GM19328 (cell line): ENCODE data around the gene TRIP13.
A peak's percentile ranks its signal among the peaks of the same experiment; 100 is the strongest.
"Not testable (repeated sequence)": the region's sequence is repeated elsewhere in the genome, so short reads cannot be mapped to it uniquely, and the experiment has no call there.

ENCODE experiments used
- ATAC-seq: cut with Tn5 transposase; IDR thresholded peaks from one replicate; pipeline ENCODE4 v1.9.1; 2021; ENCODE audit warnings: mild to moderate bottlenecking, moderate library complexity; ENCODE audit not compliant: unreplicated experiment

The TRIP13 gene

DNA sequence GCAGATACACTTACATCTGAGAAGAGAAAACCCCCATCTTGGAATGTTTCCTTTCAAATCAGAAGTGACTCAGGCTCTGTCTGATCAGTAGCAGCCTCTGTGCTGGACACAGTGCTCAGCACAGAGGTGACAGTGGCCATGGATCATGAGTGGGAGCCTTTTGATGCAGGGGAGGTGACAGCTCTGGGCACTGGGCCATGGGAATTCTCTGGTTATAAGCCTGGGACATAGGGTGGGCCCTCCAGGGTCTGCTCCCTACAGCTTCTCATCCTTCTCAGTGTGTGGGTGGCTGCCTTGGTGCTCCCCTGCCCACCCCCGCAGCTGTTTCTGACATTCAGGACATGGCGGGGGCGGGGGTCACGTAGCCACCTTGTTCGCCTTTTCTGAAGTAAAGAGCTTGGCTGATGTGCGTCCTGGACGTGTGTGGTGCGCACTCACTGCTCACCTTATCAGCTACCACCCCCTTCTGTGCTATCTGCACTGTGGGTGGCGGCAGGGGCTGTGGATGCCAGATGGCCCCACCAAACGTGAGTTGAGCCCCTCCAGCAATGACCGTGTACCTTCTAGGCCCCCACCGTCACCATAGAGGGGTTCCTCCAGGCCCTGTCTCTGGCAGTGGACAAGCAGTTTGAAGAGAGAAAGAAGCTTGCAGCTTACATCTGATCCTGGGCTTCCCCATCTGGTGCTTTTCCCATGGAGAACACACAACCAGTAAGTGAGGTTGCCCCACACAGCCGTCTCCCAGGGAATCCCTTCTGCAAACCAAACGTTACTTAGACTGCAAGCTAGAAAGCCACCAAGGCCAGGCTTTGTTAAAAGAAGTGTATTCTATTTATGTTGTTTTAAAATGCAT, 24.0 kb downstream of the TRIP13 start:
- ATAC-seq: no peak

- not testable (repeated sequence) for ATAC-seq
Observed at GRCh38 chr5:918717-919116, 26.0 kb downstream of the TRIP13 start.

DNA sequence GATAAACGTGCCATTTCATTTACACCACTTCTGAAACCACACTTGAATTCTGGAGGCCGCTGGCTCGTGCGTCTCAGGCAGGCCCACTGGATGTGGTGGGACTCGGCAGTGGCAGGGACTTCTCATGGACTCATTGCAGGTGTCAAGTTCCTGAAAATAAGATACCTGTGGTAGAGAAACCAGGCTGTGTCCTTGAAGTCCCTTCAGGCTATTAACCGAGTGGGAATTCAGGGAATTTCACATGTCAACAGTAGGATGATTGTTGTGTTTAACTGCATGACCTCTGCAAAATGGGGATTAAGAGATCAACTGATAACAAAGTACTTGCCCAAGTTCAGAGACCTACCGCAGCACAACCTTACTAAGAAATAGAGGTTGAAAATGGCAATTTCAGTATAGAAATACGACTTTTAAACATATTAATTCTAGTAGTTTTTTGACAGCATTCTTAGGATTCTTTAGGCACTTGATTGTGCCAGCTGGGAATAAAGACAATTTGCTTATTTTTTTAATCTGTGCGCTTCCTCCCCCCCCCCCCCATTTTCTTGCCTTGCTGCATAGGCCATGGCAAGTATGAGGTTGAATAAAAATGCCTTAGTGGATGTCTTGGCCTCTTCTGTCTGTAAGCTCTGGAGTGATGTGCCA, 26.8 kb downstream of the TRIP13 start:
- no peak for ATAC-seq

- no peak for ATAC-seq
Observed at GRCh38 chr5:920321-920720, 27.6 kb downstream of the TRIP13 start.

GRCh38 chr5:921456-922435, 29.1 kb downstream of the TRIP13 start:
- no peak for ATAC-seq

GRCh38 chr5:922436-923280, 30.0 kb downstream of the TRIP13 start:
- no peak for ATAC-seq

DNA sequence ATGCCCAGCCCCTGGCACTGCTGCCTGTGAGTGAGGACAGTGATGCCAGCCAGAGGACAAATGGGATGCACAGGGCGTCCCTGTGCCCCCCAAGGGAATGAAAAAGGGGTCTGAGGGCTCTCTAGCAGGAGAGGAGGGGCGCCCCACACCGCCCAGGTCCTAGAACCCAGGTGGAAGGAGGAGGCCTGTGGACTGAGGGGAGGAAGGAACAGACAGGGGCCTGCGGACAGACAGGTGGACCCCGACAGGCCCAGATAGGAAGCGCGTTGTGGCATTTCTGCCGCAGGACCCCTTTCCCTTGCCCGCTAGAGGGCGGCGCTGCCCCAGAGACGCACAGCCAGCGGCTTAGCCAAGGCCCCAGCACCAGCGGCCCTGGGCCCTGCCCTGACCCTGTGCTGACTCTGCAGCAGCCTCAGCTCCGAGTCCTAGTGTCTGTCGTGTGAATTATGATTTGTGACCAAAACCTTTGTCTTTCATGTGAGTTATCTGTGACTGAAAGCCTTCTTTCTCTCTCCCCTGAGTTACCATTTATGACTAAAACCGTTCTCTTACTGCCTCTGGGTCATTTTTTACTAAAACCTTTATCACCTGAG, 30.7 kb downstream of the TRIP13 start:
- ATAC-seq: peak; percentile 72

- ATAC-seq: no peak
Observed at GRCh38 chr5:926417-927171, 33.9 kb downstream of the TRIP13 start.

- no peak for ATAC-seq
Observed at GRCh38 chr5:927172-928015, 34.7 kb downstream of the TRIP13 start.

DNA sequence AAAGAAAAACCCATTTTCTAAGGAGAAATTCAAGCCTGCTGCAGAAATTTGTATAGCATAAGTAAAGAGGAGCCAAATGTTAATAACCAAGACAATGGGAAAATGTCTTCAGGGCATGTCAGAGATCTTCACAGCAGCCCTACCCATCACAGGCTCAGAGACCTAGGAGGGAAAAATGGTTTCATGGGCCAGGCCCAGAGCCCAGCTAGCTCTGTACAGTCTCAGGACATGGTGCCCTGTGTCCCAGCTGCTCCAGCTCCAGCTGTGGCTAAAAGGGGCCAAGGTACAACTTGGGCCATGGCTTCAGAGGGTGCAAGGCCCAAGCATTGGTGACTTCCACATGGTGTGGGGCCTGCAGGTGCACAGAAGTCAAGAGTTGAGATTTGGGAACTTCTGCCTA, 36.5 kb downstream of the TRIP13 start:
- ATAC-seq: not testable (repeated sequence)

GRCh38 chr5:929596-929995, 36.9 kb downstream of the TRIP13 start:
- no peak for ATAC-seq

- ATAC-seq: no peak
Observed at GRCh38 chr5:930866-931265, 38.2 kb downstream of the TRIP13 start.

DNA sequence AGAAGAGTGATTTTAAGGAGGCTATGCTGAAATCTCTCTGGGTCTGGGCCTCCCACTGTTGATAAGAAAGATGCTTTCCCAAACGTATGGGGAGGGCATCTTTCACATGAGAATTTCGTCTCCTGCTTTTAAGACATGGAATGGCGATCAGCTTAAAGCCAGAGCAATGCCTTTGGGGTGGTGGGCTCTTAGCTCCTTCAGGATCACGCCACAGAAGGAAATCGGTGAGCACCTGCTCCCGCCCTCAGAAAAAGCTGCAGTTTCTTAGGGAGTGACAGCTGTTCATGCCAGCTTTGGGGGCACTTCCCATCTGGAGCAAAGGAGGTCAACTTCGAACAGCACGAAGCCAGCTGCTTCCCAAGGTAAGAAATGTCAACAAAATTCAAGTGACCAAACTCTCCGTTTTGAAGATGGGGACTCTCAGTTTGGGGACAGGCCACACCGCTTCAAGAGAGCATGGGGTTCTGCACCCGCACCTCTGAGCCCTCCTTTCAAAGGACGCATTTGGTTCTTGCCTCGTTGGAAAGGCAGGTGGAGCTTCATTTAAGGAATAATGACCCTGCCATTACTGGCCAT, 39.0 kb downstream of the TRIP13 start:
- no peak for ATAC-seq

DNA sequence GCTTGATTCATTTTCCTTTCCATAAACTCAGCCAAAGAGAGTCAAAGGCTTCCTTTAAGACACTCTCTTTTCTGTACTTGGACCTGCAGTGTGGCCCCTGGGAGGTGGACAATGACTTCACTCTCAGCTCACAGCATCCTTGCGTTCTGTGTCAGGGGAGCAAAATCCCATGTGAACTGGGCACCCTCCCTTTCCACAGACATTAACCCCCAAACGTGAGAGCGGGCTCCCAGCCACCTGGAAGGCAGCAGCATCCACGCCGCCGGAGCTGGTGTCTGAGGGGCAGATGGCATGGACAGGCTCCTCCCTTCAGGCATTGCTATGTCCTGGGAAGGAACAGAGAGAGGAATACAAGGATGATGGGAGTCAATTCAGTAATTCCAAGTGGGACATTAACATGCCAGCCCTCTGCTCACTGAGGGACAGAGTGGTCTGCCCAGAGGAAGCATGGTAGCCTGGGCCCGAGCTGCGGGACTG, 39.5 kb downstream of the TRIP13 start:
- no peak for ATAC-seq

DNA sequence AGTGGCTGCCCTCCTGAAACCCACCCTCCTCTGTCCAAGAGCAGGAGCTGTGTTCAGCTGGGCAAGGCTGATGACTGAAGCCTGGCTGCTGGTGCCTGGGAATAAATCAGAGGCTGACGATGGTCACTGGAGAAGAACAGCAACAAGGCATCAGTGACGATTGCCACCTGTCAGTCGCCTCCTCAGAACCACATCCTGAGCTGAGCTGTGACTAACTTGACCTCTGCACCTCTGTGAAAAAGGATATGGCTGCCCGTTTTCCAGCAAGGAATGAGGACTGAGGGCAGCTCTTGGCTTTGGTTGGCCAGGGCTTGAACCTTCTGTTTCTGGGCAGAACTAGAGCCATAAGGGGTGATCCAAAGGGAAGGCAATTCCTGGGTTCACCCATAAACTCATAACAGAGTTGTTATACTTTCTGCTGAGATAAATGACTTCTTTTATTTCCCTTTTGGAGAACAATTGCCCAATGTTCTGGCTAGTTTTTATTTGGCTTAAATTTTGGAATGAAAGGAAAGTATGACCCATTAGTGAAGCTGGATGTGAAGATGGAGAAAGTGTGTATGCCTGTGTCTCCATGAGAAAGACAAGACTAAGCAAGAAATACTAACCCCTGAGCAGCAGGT, 40.1 kb downstream of the TRIP13 start:
- ATAC-seq: no peak

- no peak for ATAC-seq
Observed at GRCh38 chr5:933251-933861, 40.7 kb downstream of the TRIP13 start.

- not testable (repeated sequence) for ATAC-seq
Observed at GRCh38 chr5:933951-934350, 41.3 kb downstream of the TRIP13 start.
